ENCODE results near the gene CMPK1.
"Not testable (repeated sequence)": the region's sequence is repeated elsewhere in the genome, so short reads cannot be mapped to it uniquely, and the experiment has no call there.

The CMPK1 gene

GRCh38 chr1:47333578-47333921 is at the start of gene CMPK1:
TSS of gene CMPK1 (plus strand) at chr1:47333790. CDS start at chr1:47333946, 156 bp downstream.
- Histone ChIP-seq H3K4me3 (ENCODE audit: low read length) (peak within 1 kb of the TSS; percentile 86), H2AFZ (ENCODE audit: low read depth, low read length) (peak within 1 kb of the TSS; percentile 72), H4K20me1 (ENCODE audit: insufficient read depth, low read length) (no peaks in the 10 kb centered on the region), H3K9me3 (ENCODE audit: insufficient read depth, low read length) (no peaks in the 10 kb centered on the region), H3K4me2 (ENCODE audit: low read length) (peak within 1 kb of the TSS; percentile 92), H3K79me2 (ENCODE audit: low read length) (peaks cover 41% of the 10 kb centered on the region), H3K27ac (ENCODE audit: low read length) (peak within 1 kb of the TSS; percentile 72), H3K27me3 (ENCODE audit: low read depth, low read length) (no peaks in the 10 kb centered on the region), H3K36me3 (replicated peaks; ENCODE audit: low read depth, low read length) (no peaks in the 10 kb centered on the region), H3K4me1 (ENCODE audit: low read length) (peaks cover 6% of the 10 kb centered on the region; the same call in 1 of the 2 replicates), H3K9ac (ENCODE audit: low read length) (peak within 1 kb of the TSS; percentile 93)
- TF ChIP-seq CTCF (IDR thresholded peaks at IDR 0.05; ENCODE audit: low read depth, low read length) = no peak
- TF ChIP-seq EZH2phosphoT487 (IDR thresholded peaks at IDR 0.05; ENCODE audit: low read depth) = no peak

- H3K27me3 ChIP-seq (ENCODE audit: low read depth, low read length); H2AFZ ChIP-seq (ENCODE audit: low read depth, low read length); H3K36me3 ChIP-seq (replicated peaks; ENCODE audit: low read depth, low read length); H4K20me1 ChIP-seq (ENCODE audit: insufficient read depth, low read length); H3K9me3 ChIP-seq (ENCODE audit: insufficient read depth, low read length); H3K27ac ChIP-seq (ENCODE audit: low read length); H3K4me3 ChIP-seq (ENCODE audit: low read length); H3K79me2 ChIP-seq (ENCODE audit: low read length); H3K9ac ChIP-seq (ENCODE audit: low read length); H3K4me2 ChIP-seq (ENCODE audit: low read length): not testable (repeated sequence)
- H3K4me1 ChIP-seq (ENCODE audit: low read length) = peaks cover 19% of the 10 kb centered on the region
Observed at GRCh38 chr1:47288116-47288515, 45.5 kb upstream of the CMPK1 start.

GRCh38 chr1:47294863-47295262 is 38.7 kb upstream of the CMPK1 start:
- not testable (repeated sequence) for H4K20me1 ChIP-seq (ENCODE audit: insufficient read depth, low read length); H3K4me2 ChIP-seq (ENCODE audit: low read length); H3K9ac ChIP-seq (ENCODE audit: low read length); H3K4me1 ChIP-seq (ENCODE audit: low read length); H3K36me3 ChIP-seq (replicated peaks; ENCODE audit: low read depth, low read length); H3K27me3 ChIP-seq (ENCODE audit: low read depth, low read length); H3K79me2 ChIP-seq (ENCODE audit: low read length); H3K4me3 ChIP-seq (ENCODE audit: low read length); H3K9me3 ChIP-seq (ENCODE audit: insufficient read depth, low read length); H2AFZ ChIP-seq (ENCODE audit: low read depth, low read length); H3K27ac ChIP-seq (ENCODE audit: low read length)

GRCh38 chr1:47295579-47295978 is 38.0 kb upstream of the CMPK1 start:
- H3K27me3 ChIP-seq (ENCODE audit: low read depth, low read length) = no peaks in the 10 kb centered on the region
- no peak overlapping the region for H3K27ac ChIP-seq (ENCODE audit: low read length)
- H4K20me1 ChIP-seq (ENCODE audit: insufficient read depth, low read length) = no peaks in the 10 kb centered on the region
- no peaks in the 10 kb centered on the region for H3K9me3 ChIP-seq (ENCODE audit: insufficient read depth, low read length)
- no peak overlapping the region for H3K9ac ChIP-seq (ENCODE audit: low read length)
- no peak overlapping the region for H2AFZ ChIP-seq (ENCODE audit: low read depth, low read length)
- no peaks in the 10 kb centered on the region for H3K79me2 ChIP-seq (ENCODE audit: low read length)
- TF ChIP-seq CTCF (IDR thresholded peaks at IDR 0.05; ENCODE audit: low read depth, low read length) = no peak
- no peak for TF ChIP-seq EZH2phosphoT487 (IDR thresholded peaks at IDR 0.05; ENCODE audit: low read depth)
- no peaks in the 10 kb centered on the region for H3K4me1 ChIP-seq (ENCODE audit: low read length)
- H3K4me3 ChIP-seq (ENCODE audit: low read length) = no peak overlapping the region
- H3K4me2 ChIP-seq (ENCODE audit: low read length) = no peak overlapping the region
- peaks cover 7% of the 10 kb centered on the region for H3K36me3 ChIP-seq (replicated peaks; ENCODE audit: low read depth, low read length)

- H3K4me2 ChIP-seq (ENCODE audit: low read length) = no peak overlapping the region
- no peaks in the 10 kb centered on the region for H3K4me1 ChIP-seq (ENCODE audit: low read length)
- no peak overlapping the region for H3K27ac ChIP-seq (ENCODE audit: low read length)
- H3K79me2 ChIP-seq (ENCODE audit: low read length) = no peaks in the 10 kb centered on the region
- no peak overlapping the region for H3K4me3 ChIP-seq (ENCODE audit: low read length)
- no peaks in the 10 kb centered on the region for H3K27me3 ChIP-seq (ENCODE audit: low read depth, low read length)
- peaks cover 25% of the 10 kb centered on the region for H3K36me3 ChIP-seq (replicated peaks; ENCODE audit: low read depth, low read length)
- no peak overlapping the region for H2AFZ ChIP-seq (ENCODE audit: low read depth, low read length)
- TF ChIP-seq EZH2phosphoT487 (IDR thresholded peaks at IDR 0.05; ENCODE audit: low read depth) = no peak
- H4K20me1 ChIP-seq (ENCODE audit: insufficient read depth, low read length) = no peaks in the 10 kb centered on the region
- H3K9ac ChIP-seq (ENCODE audit: low read length) = no peak overlapping the region
- H3K9me3 ChIP-seq (ENCODE audit: insufficient read depth, low read length) = no peaks in the 10 kb centered on the region
Observed at GRCh38 chr1:47298025-47298699, 35.4 kb upstream of the CMPK1 start.

Data from OCI-LY3 (cell line).